ENCODE measurements around the gene TMEM108.

DNA sequence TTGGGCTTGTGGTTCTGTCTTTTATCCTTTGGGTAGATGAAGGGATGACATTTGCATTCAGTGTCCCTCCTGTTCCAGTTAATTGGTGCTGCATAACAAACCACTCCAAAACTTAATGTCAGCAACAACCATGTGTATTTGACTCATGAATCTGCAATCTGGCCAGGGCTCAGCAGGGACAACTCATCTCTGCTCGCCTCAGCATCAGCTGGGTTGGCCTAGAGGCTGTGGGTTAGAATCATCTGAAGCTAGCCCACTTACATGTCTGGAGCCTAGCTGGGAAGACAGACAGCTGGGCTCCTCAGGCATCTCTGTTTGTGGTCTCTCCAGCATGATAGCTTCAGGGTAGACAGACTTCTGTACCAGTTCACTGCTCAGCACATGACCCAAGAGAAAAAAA, 92.0 kb downstream of the TMEM108 start:
- TF ChIP-seq, protein P1, sequence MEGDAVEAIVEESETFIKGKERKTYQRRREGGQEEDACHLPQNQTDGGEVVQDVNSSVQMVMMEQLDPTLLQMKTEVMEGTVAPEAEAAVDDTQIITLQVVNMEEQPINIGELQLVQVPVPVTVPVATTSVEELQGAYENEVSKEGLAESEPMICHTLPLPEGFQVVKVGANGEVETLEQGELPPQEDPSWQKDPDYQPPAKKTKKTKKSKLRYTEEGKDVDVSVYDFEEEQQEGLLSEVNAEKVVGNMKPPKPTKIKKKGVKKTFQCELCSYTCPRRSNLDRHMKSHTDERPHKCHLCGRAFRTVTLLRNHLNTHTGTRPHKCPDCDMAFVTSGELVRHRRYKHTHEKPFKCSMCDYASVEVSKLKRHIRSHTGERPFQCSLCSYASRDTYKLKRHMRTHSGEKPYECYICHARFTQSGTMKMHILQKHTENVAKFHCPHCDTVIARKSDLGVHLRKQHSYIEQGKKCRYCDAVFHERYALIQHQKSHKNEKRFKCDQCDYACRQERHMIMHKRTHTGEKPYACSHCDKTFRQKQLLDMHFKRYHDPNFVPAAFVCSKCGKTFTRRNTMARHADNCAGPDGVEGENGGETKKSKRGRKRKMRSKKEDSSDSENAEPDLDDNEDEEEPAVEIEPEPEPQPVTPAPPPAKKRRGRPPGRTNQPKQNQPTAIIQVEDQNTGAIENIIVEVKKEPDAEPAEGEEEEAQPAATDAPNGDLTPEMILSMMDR (IDR thresholded peaks at IDR 0.05): no peak
- TF ChIP-seq POLR2A (IDR thresholded peaks at IDR 0.05): no peak
